ENCODE results near the gene PCDHGC5.

PCDHGC5 gene

DNA sequence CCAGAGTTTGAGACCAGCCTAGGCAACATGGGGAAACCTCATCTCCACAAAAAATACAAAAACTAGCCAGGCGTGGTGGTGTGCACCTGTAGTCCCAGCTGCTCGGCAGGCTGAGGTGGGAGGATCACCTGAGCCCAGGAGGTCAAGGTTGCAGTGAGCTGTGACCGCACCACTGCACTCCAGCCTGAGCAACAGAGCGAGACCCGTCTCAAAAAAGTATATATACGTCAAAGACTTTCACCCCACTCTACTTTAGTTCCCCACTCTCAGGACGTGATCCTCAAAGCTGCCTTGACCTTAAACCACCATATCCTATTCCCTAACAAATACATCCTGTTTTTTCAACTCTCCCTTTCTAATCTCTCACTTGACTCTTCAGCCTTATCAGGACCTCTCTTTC, 41.0 kb downstream of the PCDHGC5 start:
- no peak for DNase-seq (ENCODE audit: low read depth in 3 of 3)

DNA sequence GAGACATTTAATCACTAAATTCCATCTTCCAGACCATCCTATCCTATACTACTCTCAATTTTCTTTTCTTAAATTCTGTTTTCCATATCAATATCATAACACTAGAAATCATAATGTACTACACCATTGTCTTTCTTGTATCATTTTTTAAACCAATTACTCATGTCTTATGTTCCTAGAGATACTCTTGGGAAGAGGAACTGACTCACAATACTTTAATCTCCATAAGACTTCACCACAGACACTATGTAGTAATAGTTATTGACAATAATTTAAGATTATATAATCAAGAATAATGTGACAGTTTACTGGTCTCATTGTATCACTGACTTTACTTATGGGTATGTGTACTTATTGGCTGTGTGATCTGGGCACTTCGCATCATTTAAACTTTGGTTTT, 43.8 kb downstream of the PCDHGC5 start:
- no peak for DNase-seq (ENCODE audit: low read depth in 3 of 3)

DNA sequence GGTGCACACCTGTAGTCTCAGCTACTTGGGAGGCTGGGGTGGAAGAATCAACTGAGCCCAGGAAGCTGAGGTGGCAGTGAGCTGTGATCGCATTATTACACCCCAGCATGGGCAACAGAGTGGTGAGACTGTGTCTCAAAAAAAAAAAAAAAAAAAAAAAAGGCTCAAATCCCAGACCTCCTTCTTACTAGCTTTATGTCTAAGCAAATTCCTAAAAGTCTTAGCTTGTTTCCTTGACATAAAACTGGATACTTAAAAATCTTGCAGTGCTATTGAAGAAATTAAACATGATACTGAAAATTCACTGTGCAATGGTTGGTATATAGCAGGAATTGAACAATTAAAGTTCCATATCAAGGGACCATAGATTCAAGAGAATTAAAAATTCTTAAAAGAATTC, 45.0 kb downstream of the PCDHGC5 start:
- no peak for DNase-seq (ENCODE audit: low read depth in 3 of 3)

DNA sequence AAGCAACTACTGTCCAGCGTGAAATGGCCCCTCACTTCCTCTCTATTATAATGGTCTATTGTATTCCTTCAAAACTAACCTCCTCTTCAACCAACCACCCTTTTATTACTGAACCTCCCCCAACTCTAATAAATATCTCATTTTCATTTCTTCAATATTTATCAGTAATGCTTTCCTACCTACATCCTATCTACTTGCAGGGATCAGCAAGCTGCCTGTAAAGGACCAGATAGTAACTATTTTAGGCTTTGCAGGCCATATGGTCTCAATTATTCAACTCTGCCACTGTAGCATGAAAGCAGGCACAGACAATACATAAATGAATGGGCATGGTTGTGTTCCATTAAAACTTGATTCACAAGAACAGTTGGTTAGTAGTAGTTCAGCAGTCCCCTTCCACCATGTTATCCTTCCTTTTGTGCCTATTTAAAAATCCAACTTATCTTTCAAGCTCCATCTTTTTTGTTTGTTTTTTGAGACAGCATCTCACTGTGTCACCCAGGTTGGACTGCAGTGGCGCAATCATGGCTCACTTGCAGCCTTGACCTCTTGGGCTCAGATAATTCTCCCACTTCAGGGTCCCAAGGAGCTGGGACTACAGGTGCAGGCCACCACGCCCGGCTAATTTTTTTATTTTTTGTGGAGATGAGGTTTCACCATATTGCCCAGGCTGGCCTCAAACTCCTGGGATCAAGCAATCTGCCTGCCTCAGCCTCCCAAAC, 45.8 kb downstream of the PCDHGC5 start:
- DNase-seq (ENCODE audit: low read depth in 3 of 3), result no peak
